Keratinocyte (primary cell): ENCODE results near the gene UBXN4. TPM values are rescaled to one million over a fixed set of nuclear protein-coding genes. Genes with fewer than 3 reads are reported as not detected.

ENCODE experiments used
- DNase-seq: peaks from one replicate; pipeline ENCODE4 v3.0.0-alpha.2; 2011; ENCODE audit warnings: low read depth, missing footprints, low spot score
- FAIRE-seq: peaks from 2 replicates; lab custom pipeline; 2011; peaks lifted over from hg19 to GRCh38; lab: Jason Lieb, UNC
- H2AFZ ChIP-seq: 2 replicates; pipeline ENCODE4 v1.6.0; 2012; ENCODE audit warnings: low read length, control low read depth, inconsistent platforms; ENCODE audit not compliant: control insufficient read depth
- H3K27ac ChIP-seq: 2 replicates; pipeline ENCODE4 v1.5.1; 2011; ENCODE audit warnings: low read length; ENCODE audit not compliant: control insufficient read depth, insufficient read depth
- H3K27me3 ChIP-seq: 3 replicates; pipeline ENCODE4 v1.6.0; 2011; ENCODE audit warnings: low read length; ENCODE audit not compliant: control insufficient read depth, insufficient read depth; ENCODE audit errors: extremely low read depth
- H3K36me3 ChIP-seq, 2 experiments: 2 replicates in 1 of 2; 3 replicates in 1 of 2; pipeline ENCODE4 v1.5.1; 2011; ENCODE audit warnings: low read length in 2 of 2, mild to moderate bottlenecking in 1 of 2; ENCODE audit not compliant: control insufficient read depth in 2 of 2, insufficient read depth in 2 of 2; ENCODE audit errors: extremely low read depth in 1 of 2
- H3K4me1 ChIP-seq: 3 replicates; pipeline ENCODE4 v1.5.1; 2011; ENCODE audit warnings: low read length; ENCODE audit not compliant: control insufficient read depth, insufficient read depth; ENCODE audit errors: extremely low read depth
- H3K4me2 ChIP-seq: 3 replicates; pipeline ENCODE4 v1.6.0; 2011; ENCODE audit warnings: low read depth, low read length; ENCODE audit not compliant: control insufficient read depth, insufficient read depth; ENCODE audit errors: extremely low read depth
- H3K4me3 ChIP-seq, 3 experiments: fragments of 200-600 bp in 1 of 3; sonication (generic) in 1 of 3; 2 replicates in 2 of 3; 3 replicates in 1 of 3; pipeline ENCODE4 v1.5.1; 2011 to 2016; ENCODE audit warnings: low read length in 3 of 3, mild to moderate bottlenecking in 3 of 3, control low read depth in 2 of 3, inconsistent platforms in 1 of 3, low read depth in 1 of 3, mixed read lengths in 1 of 3, mixed run types in 1 of 3, moderate library complexity in 1 of 3; ENCODE audit not compliant: control insufficient read depth in 2 of 3, insufficient read depth in 2 of 3; ENCODE audit errors: extremely low read depth in 1 of 3
- H3K79me2 ChIP-seq: 2 replicates; pipeline ENCODE4 v1.6.0; 2012; ENCODE audit warnings: low read length; ENCODE audit not compliant: control insufficient read depth, insufficient read depth
- H3K9ac ChIP-seq: 3 replicates; pipeline ENCODE4 v1.6.0; 2011; ENCODE audit warnings: low read length; ENCODE audit not compliant: control insufficient read depth, insufficient read depth; ENCODE audit errors: extremely low read depth
- H3K9me1 ChIP-seq: 3 replicates; pipeline ENCODE4 v1.6.0; 2011; ENCODE audit warnings: low read length; ENCODE audit not compliant: control insufficient read depth, insufficient read depth; ENCODE audit errors: extremely low read depth
- H3K9me3 ChIP-seq: 2 replicates; pipeline ENCODE4 v1.5.1; 2012; ENCODE audit warnings: low read depth, low read length; ENCODE audit not compliant: control insufficient read depth
- H4K20me1 ChIP-seq: 3 replicates; pipeline ENCODE4 v1.6.0; 2011; ENCODE audit warnings: low read length; ENCODE audit not compliant: control insufficient read depth, insufficient read depth; ENCODE audit errors: extremely low read depth
- EZH2 ChIP-seq: IDR thresholded peaks from one replicate; pipeline ENCODE4 v1.6.1; 2012; ENCODE audit warnings: inconsistent platforms, mild to moderate bottlenecking, low read length, moderate library complexity
- dilution Hi-C: fragments of 300-500 bp; cut with MboI; formaldehyde crosslinking; loops from one replicate; pipeline ENCODE4 v1.7.0; 2020; ENCODE audit warnings: low sequenced_read_pairs; ENCODE audit not compliant: extremely low pct_ligation_motif_present
- polyA plus RNA-seq, 5 experiments: library from polyadenylated mRNA; depleted of rRNA in 3 of 5; stranded (reverse) in 3 of 5; stranded (forward) in 1 of 5; unstranded in 1 of 5; fragments of >200 nt; gene quantifications; 1 replicate in 1 of 5; 2 replicates in 3 of 5; 3 replicates in 1 of 5; pipeline versions ENCODE4 v1.2.1 to v1.2.3, GENCODE V29; 2011 to 2012; ENCODE audit warnings: missing spikeins in 2 of 5, low read depth in 1 of 5, low replicate concordance in 1 of 5
- TF ChIP-seq, protein P1 (sequence below), 3 experiments: IDR thresholded peaks in 1 of 3; conservative IDR thresholded peaks in 1 of 3; optimal IDR thresholded peaks in 1 of 3; 2 replicates in 2 of 3; 3 replicates in 1 of 3; pipeline versions ENCODE3 to v1.5.1; 2011; ENCODE audit warnings: low read length in 3 of 3, mild to moderate bottlenecking in 3 of 3, moderate library complexity in 2 of 3, control low read depth in 1 of 3, inconsistent platforms in 1 of 3; ENCODE audit not compliant: insufficient read depth in 2 of 3; ENCODE audit errors: extremely low read depth in 1 of 3

The UBXN4 gene
- polyA plus RNA-seq, 1 donor (not counting 4 experiments of a cell fraction or from before 2014, with no cell fraction given) = 92.2 TPM

DNA sequence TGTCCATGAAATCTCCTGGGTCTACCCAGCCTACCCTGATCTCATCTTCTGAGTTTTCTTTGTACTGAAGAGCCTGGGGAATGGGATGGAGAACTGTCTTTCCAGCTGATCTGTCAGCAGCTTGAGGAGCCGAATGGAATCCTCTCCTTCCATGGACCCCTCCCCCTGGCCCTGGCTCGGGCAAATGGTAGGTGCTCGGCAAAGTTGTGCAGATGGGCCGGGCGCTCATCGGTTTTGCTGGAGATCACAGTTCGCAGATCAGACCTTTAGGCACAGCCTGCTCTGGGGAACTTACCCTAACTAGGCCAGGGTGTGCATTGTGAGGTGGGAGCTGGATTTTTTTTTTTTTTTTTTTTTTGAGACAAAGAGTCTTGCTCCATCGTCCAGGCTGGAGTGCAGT, 55.0 kb downstream of the UBXN4 start:
- Histone ChIP-seq H3K9ac (no peak overlapping the region), H3K27me3 (no peaks in the 10 kb centered on the region), H3K4me2 (no peak overlapping the region), H2AFZ (no peak overlapping the region), H3K36me3 (no peaks in the 10 kb centered on the region), H3K27ac (no peak overlapping the region), H3K9me3 (no peaks in the 10 kb centered on the region), H3K9me1 (no peaks in the 10 kb centered on the region), H3K4me1 (peaks cover 18% of the 10 kb centered on the region), H3K4me3 (no peak overlapping the region), H3K79me2 (no peaks in the 10 kb centered on the region), H4K20me1 (no peaks in the 10 kb centered on the region)
- TF ChIP-seq, protein P1, sequence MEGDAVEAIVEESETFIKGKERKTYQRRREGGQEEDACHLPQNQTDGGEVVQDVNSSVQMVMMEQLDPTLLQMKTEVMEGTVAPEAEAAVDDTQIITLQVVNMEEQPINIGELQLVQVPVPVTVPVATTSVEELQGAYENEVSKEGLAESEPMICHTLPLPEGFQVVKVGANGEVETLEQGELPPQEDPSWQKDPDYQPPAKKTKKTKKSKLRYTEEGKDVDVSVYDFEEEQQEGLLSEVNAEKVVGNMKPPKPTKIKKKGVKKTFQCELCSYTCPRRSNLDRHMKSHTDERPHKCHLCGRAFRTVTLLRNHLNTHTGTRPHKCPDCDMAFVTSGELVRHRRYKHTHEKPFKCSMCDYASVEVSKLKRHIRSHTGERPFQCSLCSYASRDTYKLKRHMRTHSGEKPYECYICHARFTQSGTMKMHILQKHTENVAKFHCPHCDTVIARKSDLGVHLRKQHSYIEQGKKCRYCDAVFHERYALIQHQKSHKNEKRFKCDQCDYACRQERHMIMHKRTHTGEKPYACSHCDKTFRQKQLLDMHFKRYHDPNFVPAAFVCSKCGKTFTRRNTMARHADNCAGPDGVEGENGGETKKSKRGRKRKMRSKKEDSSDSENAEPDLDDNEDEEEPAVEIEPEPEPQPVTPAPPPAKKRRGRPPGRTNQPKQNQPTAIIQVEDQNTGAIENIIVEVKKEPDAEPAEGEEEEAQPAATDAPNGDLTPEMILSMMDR (optimal IDR thresholded peaks at IDR 0.05 in 1 of 3, IDR thresholded peaks at IDR 0.05 in 1 of 3, conservative IDR thresholded peaks at IDR 0.05 in 1 of 3; ENCODE audit: extremely low read depth in 1 of 3, insufficient read depth in 2 of 3, low read length in 3 of 3) = no peak
- TF ChIP-seq EZH2 = no peak
- FAIRE-seq (no peak), DNase-seq (no peak)
- dilution Hi-C loops = no loop called here

DNA sequence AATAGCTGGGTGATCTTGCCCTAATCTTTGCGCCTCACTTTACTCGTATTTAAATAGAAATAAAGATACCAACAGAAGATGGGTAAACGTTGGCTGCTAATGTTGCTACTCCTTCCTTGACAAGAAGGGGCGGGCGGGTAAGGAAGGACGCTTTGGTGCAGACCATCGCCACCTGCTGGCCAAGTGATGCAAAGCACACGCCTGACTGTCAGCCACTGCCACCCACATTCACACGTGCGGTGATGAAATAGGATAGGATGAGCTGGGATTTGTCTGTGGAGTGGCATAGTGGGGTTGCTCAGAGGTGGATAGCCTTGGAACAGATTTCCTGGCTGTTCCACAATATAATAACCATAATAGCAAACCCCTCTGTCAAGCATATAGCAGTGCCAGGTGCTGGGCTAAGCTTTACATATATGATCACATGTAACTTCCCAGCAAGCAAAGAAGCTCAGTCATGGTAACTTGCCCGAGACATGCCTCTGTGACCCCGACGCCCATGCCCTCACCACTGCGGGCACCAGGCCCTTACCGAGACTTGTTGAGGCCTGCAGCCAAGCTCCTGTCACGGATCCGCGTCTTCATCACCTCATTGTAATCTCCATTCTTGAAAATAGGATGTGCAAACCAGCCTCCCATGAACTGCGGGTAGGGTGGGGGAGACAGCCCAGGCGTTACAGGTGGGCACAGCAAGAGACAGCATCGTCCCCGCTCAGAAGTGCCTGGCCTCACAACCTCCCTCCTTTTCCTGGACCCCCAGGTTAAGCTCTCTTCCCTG, 56.0 kb downstream of the UBXN4 start:
- Histone ChIP-seq H3K36me3 (no peaks in the 10 kb centered on the region), H3K4me2 (peak overlapping the region; percentile 74), H3K27me3 (no peaks in the 10 kb centered on the region), H3K4me1 (peaks cover 13% of the 10 kb centered on the region), H3K27ac (peak overlapping the region; percentile 80), H4K20me1 (no peaks in the 10 kb centered on the region), H3K79me2 (no peaks in the 10 kb centered on the region), H3K9ac (peak overlapping the region; percentile 49), H3K9me3 (no peaks in the 10 kb centered on the region), H3K4me3 (no peak overlapping the region), H2AFZ (peak overlapping the region; percentile 87), H3K9me1 (no peaks in the 10 kb centered on the region)
- FAIRE-seq = peak; percentile 83
- dilution Hi-C loops = no loop called here
- TF ChIP-seq, protein P1 (optimal IDR thresholded peaks at IDR 0.05 in 1 of 3, IDR thresholded peaks at IDR 0.05 in 1 of 3, conservative IDR thresholded peaks at IDR 0.05 in 1 of 3; ENCODE audit: extremely low read depth in 1 of 3, insufficient read depth in 2 of 3, low read length in 3 of 3) = peak; percentile 92 to 100 (median 99)
- TF ChIP-seq EZH2 = no peak
- peak; percentile 41 for DNase-seq
